ENCODE results near the gene CCDC157.

CCDC157 gene

GRCh38 chr22:30315962-30316576, 40.7 kb upstream of the CCDC157 start:
- Histone ChIP-seq H3K9ac (ENCODE audit: low read length in 2 of 2) (no peak overlapping the region), H3K4me3 (ENCODE audit: low read length in 2 of 2) (no peak overlapping the region), H3K27ac (ENCODE audit: low read length) (no peak overlapping the region), H3K4me1 (ENCODE audit: control insufficient read depth, insufficient read depth, low read length) (peaks cover 48% of the 10 kb centered on the region), H3K9me3 (ENCODE audit: control insufficient read depth in 2 of 2, low read length in 2 of 2) (no peaks in the 10 kb centered on the region), H3K27me3 (ENCODE audit: control insufficient read depth in 1 of 2, insufficient read depth in 2 of 2, low read length in 2 of 2) (no peaks in the 10 kb centered on the region), H3K36me3 (ENCODE audit: control insufficient read depth in 2 of 2, insufficient read depth in 2 of 2, low read length in 2 of 2) (peaks cover 5 to 11% of the 10 kb centered on the region in 2 donors)

GRCh38 chr22:30317778-30318177, 39.0 kb upstream of the CCDC157 start:
- Histone ChIP-seq H3K4me3 (ENCODE audit: low read length in 2 of 2) (no peak overlapping the region), H3K36me3 (ENCODE audit: control insufficient read depth in 2 of 2, insufficient read depth in 2 of 2, low read length in 2 of 2) (peaks cover 5 to 13% of the 10 kb centered on the region in 2 donors), H3K27ac (ENCODE audit: low read length) (no peak overlapping the region), H3K9ac (ENCODE audit: low read length in 2 of 2) (no peak overlapping the region), H3K27me3 (ENCODE audit: control insufficient read depth in 1 of 2, insufficient read depth in 2 of 2, low read length in 2 of 2) (no peaks in the 10 kb centered on the region), H3K4me1 (ENCODE audit: control insufficient read depth, insufficient read depth, low read length) (peaks cover 36% of the 10 kb centered on the region), H3K9me3 (ENCODE audit: control insufficient read depth in 2 of 2, low read length in 2 of 2) (no peaks in the 10 kb centered on the region)

DNA sequence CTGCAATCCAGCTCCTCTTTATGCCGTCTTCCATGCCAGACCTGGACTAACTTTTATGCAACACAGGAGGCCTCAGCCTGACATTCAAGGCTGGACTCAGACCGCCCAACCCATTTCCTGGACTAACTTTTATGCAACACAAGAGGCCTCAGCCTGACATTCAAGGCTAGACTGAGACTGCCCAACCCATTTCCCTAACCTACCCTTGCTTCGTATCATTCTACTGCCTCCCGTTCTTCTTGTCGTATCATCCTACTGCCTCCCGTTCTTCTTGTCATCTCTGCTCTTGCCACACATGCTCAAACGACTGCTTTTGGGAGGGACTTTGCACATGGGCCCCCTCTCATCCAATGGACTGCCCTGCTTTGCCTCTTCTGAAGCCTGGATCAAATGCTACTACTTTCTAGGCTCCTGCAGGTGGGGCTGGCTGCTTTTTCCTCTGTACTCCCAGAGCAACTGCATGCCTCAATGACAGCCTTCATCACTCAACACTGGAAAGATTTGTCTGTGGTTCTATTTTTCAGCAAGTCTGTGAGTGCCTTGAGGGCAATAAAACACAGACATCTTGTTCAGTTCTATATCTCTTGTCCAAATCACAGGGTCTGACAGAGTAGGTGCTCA, 37.9 kb upstream of the CCDC157 start:
- Histone ChIP-seq H3K9me3 (ENCODE audit: control insufficient read depth in 2 of 2, low read length in 2 of 2) (no peaks in the 10 kb centered on the region), H3K4me1 (ENCODE audit: control insufficient read depth, insufficient read depth, low read length) (peaks cover 34% of the 10 kb centered on the region), H3K27ac (ENCODE audit: low read length) (no peak overlapping the region), H3K9ac (ENCODE audit: low read length in 2 of 2) (no peak overlapping the region), H3K27me3 (ENCODE audit: control insufficient read depth in 1 of 2, insufficient read depth in 2 of 2, low read length in 2 of 2) (no peaks in the 10 kb centered on the region), H3K4me3 (ENCODE audit: low read length in 2 of 2) (no peak overlapping the region), H3K36me3 (ENCODE audit: control insufficient read depth in 2 of 2, insufficient read depth in 2 of 2, low read length in 2 of 2) (peaks cover 5 to 13% of the 10 kb centered on the region in 2 donors)

DNA sequence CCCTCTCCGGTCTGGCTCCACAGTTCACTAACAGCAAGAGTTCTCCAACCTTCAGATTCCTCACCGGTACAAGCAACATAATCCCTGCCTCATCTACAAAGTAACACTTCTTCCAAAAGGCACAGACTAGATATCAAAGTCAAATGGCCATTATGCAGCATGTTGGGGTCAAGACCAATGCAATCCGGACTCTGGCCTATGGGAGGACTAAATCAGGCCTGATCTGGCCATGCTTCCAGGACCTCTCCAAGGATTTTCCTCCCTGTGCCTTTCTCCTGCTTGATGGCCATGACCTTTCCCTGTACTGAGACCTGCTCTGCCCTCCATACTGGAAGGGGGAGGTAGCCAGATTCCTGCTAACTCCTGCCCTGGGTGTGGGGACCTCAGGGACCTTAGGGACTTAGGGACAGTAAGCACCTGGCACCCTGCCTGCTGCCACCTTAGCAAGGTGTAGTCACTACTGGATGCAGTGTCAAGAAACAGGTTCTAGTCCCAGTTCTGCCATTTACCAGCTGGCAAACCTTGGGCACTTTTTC, 36.7 kb upstream of the CCDC157 start:
- Histone ChIP-seq H3K4me3 (ENCODE audit: low read length in 2 of 2) (no peak overlapping the region), H3K36me3 (ENCODE audit: control insufficient read depth in 2 of 2, insufficient read depth in 2 of 2, low read length in 2 of 2) (peaks cover 5 to 13% of the 10 kb centered on the region in 2 donors), H3K9me3 (ENCODE audit: control insufficient read depth in 2 of 2, low read length in 2 of 2) (no peaks in the 10 kb centered on the region), H3K27ac (ENCODE audit: low read length) (no peak overlapping the region), H3K27me3 (ENCODE audit: control insufficient read depth in 1 of 2, insufficient read depth in 2 of 2, low read length in 2 of 2) (no peaks in the 10 kb centered on the region), H3K4me1 (ENCODE audit: control insufficient read depth, insufficient read depth, low read length) (peaks cover 46% of the 10 kb centered on the region), H3K9ac (ENCODE audit: low read length in 2 of 2) (no peak overlapping the region)

DNA sequence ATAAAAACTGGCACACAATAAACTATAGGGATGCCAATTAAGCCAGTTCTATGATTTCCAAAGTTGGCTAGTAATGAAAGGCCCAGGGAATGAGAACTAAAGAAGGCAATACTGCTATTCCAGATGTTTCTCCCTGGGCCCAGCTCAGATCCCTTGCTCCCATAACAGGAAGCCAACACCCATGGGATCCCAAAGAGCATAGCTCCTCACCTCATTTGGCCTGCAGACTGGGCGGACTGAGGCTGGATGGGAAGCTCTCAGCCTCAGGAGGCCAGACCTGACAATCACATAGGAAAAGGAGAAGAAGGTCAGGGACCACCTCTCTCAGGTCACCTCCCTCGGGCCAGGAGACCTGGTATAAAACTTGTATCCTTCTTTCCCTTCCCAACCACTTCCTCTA, 35.3 kb upstream of the CCDC157 start:
- Histone ChIP-seq H3K4me3 (ENCODE audit: low read length in 2 of 2) (no peak overlapping the region), H3K9me3 (ENCODE audit: control insufficient read depth in 2 of 2, low read length in 2 of 2) (no peaks in the 10 kb centered on the region), H3K9ac (ENCODE audit: low read length in 2 of 2) (no peak overlapping the region), H3K27me3 (ENCODE audit: control insufficient read depth in 1 of 2, insufficient read depth in 2 of 2, low read length in 2 of 2) (no peaks in the 10 kb centered on the region), H3K36me3 (ENCODE audit: control insufficient read depth in 2 of 2, insufficient read depth in 2 of 2, low read length in 2 of 2) (peaks cover 5 to 13% of the 10 kb centered on the region in 2 donors), H3K27ac (ENCODE audit: low read length) (no peak overlapping the region), H3K4me1 (ENCODE audit: control insufficient read depth, insufficient read depth, low read length) (peaks cover 50% of the 10 kb centered on the region)

- Histone ChIP-seq H3K9me3 (ENCODE audit: control insufficient read depth in 2 of 2, low read length in 2 of 2) (no peaks in the 10 kb centered on the region), H3K27me3 (ENCODE audit: control insufficient read depth in 1 of 2, insufficient read depth in 2 of 2, low read length in 2 of 2) (no peaks in the 10 kb centered on the region), H3K36me3 (ENCODE audit: control insufficient read depth in 2 of 2, insufficient read depth in 2 of 2, low read length in 2 of 2) (peaks cover 5 to 10% of the 10 kb centered on the region in 2 donors), H3K27ac (ENCODE audit: low read length) (no peak overlapping the region), H3K9ac (ENCODE audit: low read length in 2 of 2) (no peak overlapping the region), H3K4me1 (ENCODE audit: control insufficient read depth, insufficient read depth, low read length) (peaks cover 48% of the 10 kb centered on the region), H3K4me3 (ENCODE audit: low read length in 2 of 2) (no peak overlapping the region)
Measured at GRCh38 chr22:30323246-30323645, 33.6 kb upstream of the CCDC157 start.

DNA sequence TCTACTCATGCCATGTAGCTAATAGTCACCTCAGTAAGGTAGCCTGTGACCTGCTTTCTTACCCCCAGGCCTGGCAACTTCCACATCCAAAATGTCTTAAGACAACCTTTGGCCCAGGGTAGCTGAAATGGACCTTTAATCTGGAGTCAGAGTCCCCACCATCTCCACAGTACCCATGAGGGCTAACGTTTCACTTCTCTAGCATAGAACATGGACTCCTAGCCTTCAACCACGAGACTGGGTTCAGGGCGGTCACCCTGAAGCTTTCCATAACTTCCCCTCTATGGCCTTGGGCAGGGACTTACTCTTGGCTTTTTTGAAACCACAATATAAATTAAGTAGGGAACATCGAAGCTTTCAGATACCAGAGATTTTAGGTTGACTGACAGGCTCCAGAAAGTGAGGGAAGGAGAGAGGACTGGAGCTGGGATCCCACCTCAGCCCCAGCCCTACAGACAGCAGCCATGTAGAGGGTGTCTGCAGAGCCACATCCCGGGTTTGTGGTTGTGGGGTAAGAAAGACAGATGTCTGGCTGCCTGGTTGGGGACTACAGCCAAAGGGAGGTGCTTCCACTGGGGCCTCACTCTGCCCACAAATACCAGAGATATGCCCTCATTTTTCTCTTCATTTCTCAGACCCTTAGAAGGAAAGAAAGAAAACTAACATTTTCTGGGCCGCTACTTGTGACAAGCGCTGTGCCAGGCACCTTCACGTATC, 32.6 kb upstream of the CCDC157 start:
- Histone ChIP-seq H3K9me3 (ENCODE audit: control insufficient read depth in 2 of 2, low read length in 2 of 2) (no peaks in the 10 kb centered on the region), H3K27ac (ENCODE audit: low read length) (no peak overlapping the region), H3K4me1 (ENCODE audit: control insufficient read depth, insufficient read depth, low read length) (peaks cover 47% of the 10 kb centered on the region), H3K4me3 (ENCODE audit: low read length in 2 of 2) (peak overlapping the region in 1 of 2 donors; percentile 91), H3K36me3 (ENCODE audit: control insufficient read depth in 2 of 2, insufficient read depth in 2 of 2, low read length in 2 of 2) (peaks cover 5 to 7% of the 10 kb centered on the region in 2 donors), H3K27me3 (ENCODE audit: control insufficient read depth in 1 of 2, insufficient read depth in 2 of 2, low read length in 2 of 2) (no peaks in the 10 kb centered on the region), H3K9ac (ENCODE audit: low read length in 2 of 2) (peak overlapping the region; percentile 1 to 29)

DNA sequence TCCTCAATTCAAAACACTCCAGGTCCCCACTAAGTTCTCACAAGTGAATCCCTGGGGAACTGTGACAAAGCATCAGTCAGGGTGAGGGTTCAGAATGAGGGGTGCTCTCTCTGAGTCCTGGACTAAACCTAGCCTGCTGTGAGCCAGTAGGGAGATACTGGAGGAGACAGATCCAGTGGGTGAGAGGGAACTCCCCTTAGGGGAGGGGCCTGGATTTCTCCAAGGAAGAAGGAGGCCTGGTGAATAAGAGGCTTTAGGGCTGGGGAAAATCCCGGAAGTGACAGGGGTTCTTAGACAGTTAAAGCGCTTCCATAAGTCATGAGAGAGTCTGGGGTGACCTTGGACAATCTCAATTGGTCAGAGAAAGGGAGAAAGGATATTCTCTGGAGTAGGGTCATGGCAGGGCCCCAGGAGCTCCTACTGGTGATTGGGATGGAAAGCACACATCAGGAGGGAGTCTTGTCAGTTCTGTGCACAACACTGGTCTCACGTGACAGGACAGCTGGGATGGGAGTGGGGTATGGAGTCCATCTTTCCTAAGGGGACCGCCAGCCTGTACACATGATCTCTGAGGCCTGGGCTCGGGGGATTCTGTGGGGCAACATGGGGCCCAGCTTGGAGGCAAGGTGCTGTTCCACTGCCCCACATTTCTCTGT, 31.6 kb upstream of the CCDC157 start:
- H3K4me3 ChIP-seq (ENCODE audit: low read length in 2 of 2) = peak overlapping the region; percentile 83 to 91
- H3K27me3 ChIP-seq (ENCODE audit: control insufficient read depth in 1 of 2, insufficient read depth in 2 of 2, low read length in 2 of 2) = no peaks in the 10 kb centered on the region
- peak overlapping the region; percentile 11 for H3K27ac ChIP-seq (ENCODE audit: low read length)
- H3K9me3 ChIP-seq (ENCODE audit: control insufficient read depth in 2 of 2, low read length in 2 of 2) = no peaks in the 10 kb centered on the region
- H3K36me3 ChIP-seq (ENCODE audit: control insufficient read depth in 2 of 2, insufficient read depth in 2 of 2, low read length in 2 of 2) = peaks cover 5 to 7% of the 10 kb centered on the region in 2 donors
- H3K4me1 ChIP-seq (ENCODE audit: control insufficient read depth, insufficient read depth, low read length) = peaks cover 42% of the 10 kb centered on the region
- peak overlapping the region; percentile 55 to 62 for H3K9ac ChIP-seq (ENCODE audit: low read length in 2 of 2)

GRCh38 chr22:30325724-30326254, 31.0 kb upstream of the CCDC157 start:
- Histone ChIP-seq H3K4me3 (ENCODE audit: low read length in 2 of 2) (peak overlapping the region; percentile 83 to 91), H3K27me3 (ENCODE audit: control insufficient read depth in 1 of 2, insufficient read depth in 2 of 2, low read length in 2 of 2) (no peaks in the 10 kb centered on the region), H3K9ac (ENCODE audit: low read length in 2 of 2) (peak overlapping the region; percentile 55 to 62), H3K27ac (ENCODE audit: low read length) (peak overlapping the region; percentile 11), H3K9me3 (ENCODE audit: control insufficient read depth in 2 of 2, low read length in 2 of 2) (no peaks in the 10 kb centered on the region), H3K36me3 (ENCODE audit: control insufficient read depth in 2 of 2, insufficient read depth in 2 of 2, low read length in 2 of 2) (peaks cover under 1 to 5% of the 10 kb centered on the region in 2 donors), H3K4me1 (ENCODE audit: control insufficient read depth, insufficient read depth, low read length) (peaks cover 40% of the 10 kb centered on the region)

DNA sequence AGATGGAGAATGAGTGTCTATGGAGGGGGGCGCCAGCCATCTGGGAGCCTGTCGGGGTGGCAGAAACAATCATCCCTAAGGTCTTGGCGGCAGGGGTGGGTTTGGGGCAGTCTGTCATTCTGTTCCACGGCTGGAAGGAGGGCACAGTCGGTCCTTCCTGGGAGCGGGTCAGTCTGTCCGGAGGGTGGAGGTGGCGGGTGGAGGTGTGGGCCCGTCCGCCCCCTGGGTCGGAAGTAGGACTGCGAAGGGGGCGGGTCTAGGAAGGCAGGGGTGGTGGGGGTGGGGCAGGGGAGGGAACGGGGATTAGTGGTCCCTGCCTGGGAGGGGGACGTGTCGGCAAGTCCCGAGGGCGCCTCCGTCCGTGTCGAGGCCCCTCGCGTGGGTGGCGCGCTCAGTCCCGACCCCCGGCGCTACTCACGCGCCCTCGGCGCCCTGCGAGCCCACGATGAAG, 30.5 kb upstream of the CCDC157 start:
- Histone ChIP-seq H3K9me3 (ENCODE audit: control insufficient read depth in 2 of 2, low read length in 2 of 2) (no peaks in the 10 kb centered on the region), H3K36me3 (ENCODE audit: control insufficient read depth in 2 of 2, insufficient read depth in 2 of 2, low read length in 2 of 2) (peaks cover 0 to 4% of the 10 kb centered on the region in 2 donors), H3K4me1 (ENCODE audit: control insufficient read depth, insufficient read depth, low read length) (peaks cover 37% of the 10 kb centered on the region), H3K27me3 (ENCODE audit: control insufficient read depth in 1 of 2, insufficient read depth in 2 of 2, low read length in 2 of 2) (no peaks in the 10 kb centered on the region), H3K9ac (ENCODE audit: low read length in 2 of 2) (peak overlapping the region; percentile 67 to 73), H3K27ac (ENCODE audit: low read length) (peak overlapping the region; percentile 53), H3K4me3 (ENCODE audit: low read length in 2 of 2) (peak overlapping the region; percentile 83 to 91)

Data from stomach smooth muscle (tissue), 2 donors.